ENCODE measurements around the gene TWNK.

The TWNK gene

DNA sequence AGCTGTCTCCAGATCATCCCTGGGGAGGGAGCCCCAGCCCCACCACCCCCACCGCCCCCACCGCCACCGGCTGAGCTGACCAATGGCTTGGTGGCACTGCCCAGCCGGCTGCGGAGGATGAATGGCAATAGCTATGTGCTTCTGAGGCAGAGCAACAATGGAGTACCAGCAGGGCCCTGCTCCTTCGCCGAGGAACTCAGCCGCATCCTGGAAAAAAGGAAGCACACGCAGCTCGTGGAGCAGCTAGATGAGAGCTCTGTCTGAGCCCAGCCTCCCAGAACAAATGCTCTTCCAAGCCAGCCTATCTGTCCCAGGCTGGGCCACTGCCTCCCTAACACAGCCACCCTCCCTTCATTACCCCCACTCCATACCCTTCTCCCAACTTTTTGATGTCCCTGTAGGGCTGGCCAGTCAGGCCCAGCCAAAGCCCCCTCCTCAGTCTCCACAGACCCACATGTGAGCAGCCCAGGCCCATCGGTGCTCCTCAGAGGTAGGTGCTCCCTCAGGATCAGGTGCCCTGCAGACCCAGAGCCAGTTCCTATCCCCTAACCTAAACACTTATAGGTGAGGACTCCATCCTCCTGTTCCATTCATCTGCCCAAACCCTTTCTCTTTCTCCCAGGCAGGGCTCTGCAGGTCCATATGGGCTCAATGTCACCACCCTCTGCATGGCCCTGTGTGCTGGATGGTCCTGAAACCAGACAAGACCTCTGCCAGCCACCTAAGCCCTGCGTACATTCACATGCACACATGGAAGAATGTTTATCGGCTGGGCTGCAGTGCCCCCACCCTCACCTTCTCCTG lies 3.3 kb upstream of the TWNK start:
- peaks cover 21% of the 10 kb centered on the region for H3K36me3 ChIP-seq (ENCODE audit: control insufficient read depth, low read length)
- H3K4me2 ChIP-seq (ENCODE audit: low read length): no peak overlapping the region
- H3K4me1 ChIP-seq (ENCODE audit: control insufficient read depth, low read length): peaks cover 20% of the 10 kb centered on the region

DNA sequence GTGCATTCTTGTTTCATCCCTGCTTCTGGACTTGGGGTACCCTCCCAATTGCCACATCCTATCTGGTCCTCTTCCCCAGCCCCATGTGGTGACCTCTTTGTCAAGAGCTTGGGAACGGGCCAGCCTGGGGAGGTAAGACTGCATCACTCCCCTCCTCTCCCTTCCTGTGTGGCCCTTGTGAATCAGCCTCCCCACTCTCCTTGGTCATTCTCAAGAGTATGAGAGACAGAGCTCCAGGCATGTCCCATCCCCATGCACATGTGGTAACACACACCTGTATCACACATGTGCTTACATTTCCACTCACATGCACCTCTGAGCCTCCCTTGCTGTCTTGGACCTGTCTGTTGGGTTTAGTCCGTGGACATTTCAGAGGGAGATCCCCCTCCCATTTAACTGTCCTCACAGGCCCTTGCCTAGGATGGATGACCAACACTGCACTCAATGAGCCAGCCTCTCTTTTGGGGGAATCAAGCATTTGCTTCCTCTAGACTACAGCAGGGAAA lies 2.6 kb upstream of the TWNK start:
- no peak overlapping the region for H3K4me3 ChIP-seq (ENCODE audit: low read length)
- H3K9me3 ChIP-seq (ENCODE audit: control insufficient read depth, insufficient read depth, low read length): no peaks in the 10 kb centered on the region
- H3K27me3 ChIP-seq (ENCODE audit: control insufficient read depth, low read length): no peaks in the 10 kb centered on the region
- H3K79me2 ChIP-seq (ENCODE audit: control insufficient read depth, low read length): peaks cover 43% of the 10 kb centered on the region
- H3F3A ChIP-seq (ENCODE audit: control insufficient read depth, insufficient read depth): no peaks in the 10 kb centered on the region
- H4K20me1 ChIP-seq (ENCODE audit: control insufficient read depth, insufficient read depth, low read depth, low read length): peaks cover 6% of the 10 kb centered on the region; the same call in 1 of the 2 replicates
- H3K36me3 ChIP-seq (ENCODE audit: control insufficient read depth, low read length): peaks cover 27% of the 10 kb centered on the region
- H3K4me1 ChIP-seq (ENCODE audit: control insufficient read depth, low read length): peaks cover 27% of the 10 kb centered on the region
- H3K9me2 ChIP-seq (replicated peaks; ENCODE audit: control insufficient read depth, low read length): no peaks in the 10 kb centered on the region
- no peak overlapping the region for H3K4me2 ChIP-seq (ENCODE audit: low read length)
- no peak overlapping the region for H3K27ac ChIP-seq (ENCODE audit: low read depth, low read length)
- TF ChIP-seq EZH2phosphoT487 (IDR thresholded peaks at IDR 0.05; ENCODE audit: borderline replicate concordance, low read length): no peak
- TF ChIP-seq, protein P1, sequence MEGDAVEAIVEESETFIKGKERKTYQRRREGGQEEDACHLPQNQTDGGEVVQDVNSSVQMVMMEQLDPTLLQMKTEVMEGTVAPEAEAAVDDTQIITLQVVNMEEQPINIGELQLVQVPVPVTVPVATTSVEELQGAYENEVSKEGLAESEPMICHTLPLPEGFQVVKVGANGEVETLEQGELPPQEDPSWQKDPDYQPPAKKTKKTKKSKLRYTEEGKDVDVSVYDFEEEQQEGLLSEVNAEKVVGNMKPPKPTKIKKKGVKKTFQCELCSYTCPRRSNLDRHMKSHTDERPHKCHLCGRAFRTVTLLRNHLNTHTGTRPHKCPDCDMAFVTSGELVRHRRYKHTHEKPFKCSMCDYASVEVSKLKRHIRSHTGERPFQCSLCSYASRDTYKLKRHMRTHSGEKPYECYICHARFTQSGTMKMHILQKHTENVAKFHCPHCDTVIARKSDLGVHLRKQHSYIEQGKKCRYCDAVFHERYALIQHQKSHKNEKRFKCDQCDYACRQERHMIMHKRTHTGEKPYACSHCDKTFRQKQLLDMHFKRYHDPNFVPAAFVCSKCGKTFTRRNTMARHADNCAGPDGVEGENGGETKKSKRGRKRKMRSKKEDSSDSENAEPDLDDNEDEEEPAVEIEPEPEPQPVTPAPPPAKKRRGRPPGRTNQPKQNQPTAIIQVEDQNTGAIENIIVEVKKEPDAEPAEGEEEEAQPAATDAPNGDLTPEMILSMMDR (IDR thresholded peaks at IDR 0.05; ENCODE audit: low read depth, low read length, poor library complexity, severe bottlenecking): no peak

More for the DNA sequence above, 3.3 kb upstream of the TWNK start:
- Histone ChIP-seq H3K79me2 (ENCODE audit: control insufficient read depth, low read length) (peaks cover 37% of the 10 kb centered on the region), H4K20me1 (ENCODE audit: control insufficient read depth, insufficient read depth, low read depth, low read length) (peaks cover 3% of the 10 kb centered on the region; the same call in 1 of the 2 replicates), H3K27ac (ENCODE audit: low read depth, low read length) (no peak overlapping the region), H3K27me3 (ENCODE audit: control insufficient read depth, low read length) (no peaks in the 10 kb centered on the region), H3K9me3 (ENCODE audit: control insufficient read depth, insufficient read depth, low read length) (no peaks in the 10 kb centered on the region), H3F3A (ENCODE audit: control insufficient read depth, insufficient read depth) (no peaks in the 10 kb centered on the region), H3K9me2 (replicated peaks; ENCODE audit: control insufficient read depth, low read length) (no peaks in the 10 kb centered on the region), H3K4me3 (ENCODE audit: low read length) (no peak overlapping the region)
- TF ChIP-seq, protein P1 (IDR thresholded peaks at IDR 0.05; ENCODE audit: low read depth, low read length, poor library complexity, severe bottlenecking): no peak
- no peak for TF ChIP-seq EZH2phosphoT487 (IDR thresholded peaks at IDR 0.05; ENCODE audit: borderline replicate concordance, low read length)

- Histone ChIP-seq H4K20me1 (ENCODE audit: control insufficient read depth, insufficient read depth, low read depth, low read length) (peaks cover 6% of the 10 kb centered on the region; the same call in 1 of the 2 replicates), H3K27me3 (ENCODE audit: control insufficient read depth, low read length) (no peaks in the 10 kb centered on the region), H3F3A (ENCODE audit: control insufficient read depth, insufficient read depth) (no peaks in the 10 kb centered on the region), H3K36me3 (ENCODE audit: control insufficient read depth, low read length) (peaks cover 33% of the 10 kb centered on the region), H3K4me1 (ENCODE audit: control insufficient read depth, low read length) (peaks cover 28% of the 10 kb centered on the region), H3K9me2 (replicated peaks; ENCODE audit: control insufficient read depth, low read length) (no peaks in the 10 kb centered on the region), H3K4me3 (ENCODE audit: low read length) (no peak overlapping the region), H3K79me2 (ENCODE audit: control insufficient read depth, low read length) (peaks cover 49% of the 10 kb centered on the region), H3K9me3 (ENCODE audit: control insufficient read depth, insufficient read depth, low read length) (no peaks in the 10 kb centered on the region), H3K4me2 (ENCODE audit: low read length) (no peak overlapping the region; the same call in 1 of the 2 replicates), H3K27ac (ENCODE audit: low read depth, low read length) (no peak overlapping the region)
- TF ChIP-seq EZH2phosphoT487 (IDR thresholded peaks at IDR 0.05; ENCODE audit: borderline replicate concordance, low read length): no peak
- TF ChIP-seq, protein P1 (IDR thresholded peaks at IDR 0.05; ENCODE audit: low read depth, low read length, poor library complexity, severe bottlenecking): no peak
Observed at GRCh38 chr10:100985336-100985735, 2.0 kb upstream of the TWNK start.

All from DOHH2 (cell line).